ENCODE data around the gene TMEM169.

The TMEM169 gene

DNA sequence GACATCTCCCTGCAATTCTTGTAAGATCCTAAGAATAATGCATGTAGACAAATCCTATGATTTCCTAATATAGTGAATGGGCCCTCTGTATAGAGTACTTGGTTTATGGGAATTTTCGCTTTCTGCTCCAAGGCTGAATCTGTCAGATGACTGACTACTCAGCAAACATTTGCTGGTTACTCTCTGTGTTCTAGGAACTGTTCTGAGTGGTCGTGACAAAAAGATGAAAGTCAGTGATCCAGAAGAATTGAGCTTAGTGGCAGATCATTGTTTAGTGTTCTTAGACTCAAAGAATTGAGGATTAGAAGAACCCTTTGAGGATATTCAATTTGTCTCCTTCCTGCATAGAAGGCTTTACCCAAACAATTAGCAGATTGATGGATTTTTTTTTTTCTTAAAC is 37.4 kb downstream of the TMEM169 start:
- Histone ChIP-seq H3K79me2 (peaks cover 46% of the 10 kb centered on the region), H3K9me3 (ENCODE audit: control insufficient read depth, low read length) (no peaks in the 10 kb centered on the region), H3K27me3 (ENCODE audit: control insufficient read depth, insufficient read depth, low read length) (no peaks in the 10 kb centered on the region), H2AFZ (no peak overlapping the region), H3K9ac (no peak overlapping the region), H3K27ac (no peak overlapping the region), H3K4me1 (no peaks in the 10 kb centered on the region), H3K4me3 (ENCODE audit: low read depth, low read length) (no peak overlapping the region), H3K36me3 (ENCODE audit: control insufficient read depth, insufficient read depth, low read length) (no peaks in the 10 kb centered on the region), H3K4me2 (ENCODE audit: low read length) (no peak overlapping the region)
- TF ChIP-seq CTCF (IDR thresholded peaks at IDR 0.05) = no peak

DNA sequence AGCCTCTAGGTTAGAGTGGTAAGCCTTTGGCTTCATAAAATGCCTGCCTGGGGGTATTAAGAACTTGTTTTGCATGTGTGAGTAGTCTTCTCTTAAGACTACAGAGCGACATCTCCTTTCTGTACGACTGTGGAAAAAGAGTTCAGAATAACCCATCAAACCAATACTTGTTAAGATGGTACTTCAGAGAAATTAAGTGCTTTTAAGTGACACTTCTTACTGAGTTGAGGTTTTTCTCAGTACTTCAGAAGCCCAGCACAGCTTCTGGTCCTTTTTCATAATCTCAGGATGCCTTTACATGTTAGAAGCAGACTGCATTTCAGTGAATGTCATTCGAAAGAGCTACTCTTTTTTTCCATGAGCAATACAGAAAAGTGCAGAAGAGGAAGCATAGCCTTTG is 38.3 kb downstream of the TMEM169 start:
- Histone ChIP-seq H3K27me3 (ENCODE audit: control insufficient read depth, insufficient read depth, low read length) (no peaks in the 10 kb centered on the region), H3K36me3 (ENCODE audit: control insufficient read depth, insufficient read depth, low read length) (no peaks in the 10 kb centered on the region), H3K9me3 (ENCODE audit: control insufficient read depth, low read length) (no peaks in the 10 kb centered on the region), H3K79me2 (peaks cover 48% of the 10 kb centered on the region), H3K4me3 (ENCODE audit: low read depth, low read length) (no peak overlapping the region), H3K27ac (no peak overlapping the region), H3K4me1 (no peaks in the 10 kb centered on the region), H3K4me2 (ENCODE audit: low read length) (no peak overlapping the region), H2AFZ (no peak overlapping the region), H3K9ac (no peak overlapping the region)
- TF ChIP-seq CTCF (IDR thresholded peaks at IDR 0.05) = no peak

- Histone ChIP-seq H3K4me2 (ENCODE audit: low read length) (no peak overlapping the region), H3K36me3 (ENCODE audit: control insufficient read depth, insufficient read depth, low read length) (no peaks in the 10 kb centered on the region), H3K9me3 (ENCODE audit: control insufficient read depth, low read length) (no peaks in the 10 kb centered on the region), H3K4me1 (no peaks in the 10 kb centered on the region), H3K9ac (no peak overlapping the region), H3K4me3 (ENCODE audit: low read depth, low read length) (no peak overlapping the region), H3K79me2 (peaks cover 43% of the 10 kb centered on the region), H3K27me3 (ENCODE audit: control insufficient read depth, insufficient read depth, low read length) (no peaks in the 10 kb centered on the region), H2AFZ (no peak overlapping the region), H3K27ac (no peak overlapping the region)
- TF ChIP-seq CTCF (IDR thresholded peaks at IDR 0.05) = no peak
These were observed 39.5 kb downstream of the TMEM169 start for GRCh38 chr2:216121255-216121654.

DNA sequence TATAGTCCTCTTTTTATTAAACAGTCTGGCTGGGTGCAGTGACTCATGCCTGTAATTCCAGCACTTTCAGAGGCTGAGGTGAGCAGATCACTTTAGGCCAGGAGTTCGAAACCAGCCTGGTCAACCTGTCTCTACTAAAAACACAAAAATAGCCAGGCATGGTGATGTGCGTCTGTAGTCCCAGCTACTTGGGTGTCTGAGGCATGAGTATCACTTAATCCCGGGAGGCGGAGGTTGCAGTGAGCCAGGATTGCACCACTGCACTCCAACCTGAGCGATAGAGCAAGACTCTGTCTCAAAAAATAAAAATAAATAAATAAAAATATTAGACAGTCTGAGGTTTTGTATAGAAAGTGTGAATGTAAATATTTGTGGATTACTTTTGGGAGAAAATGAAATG is 45.2 kb downstream of the TMEM169 start:
- Histone ChIP-seq H3K27ac (no peak overlapping the region), H3K36me3 (ENCODE audit: control insufficient read depth, insufficient read depth, low read length) (no peaks in the 10 kb centered on the region), H3K4me3 (ENCODE audit: low read depth, low read length) (no peak overlapping the region), H3K27me3 (ENCODE audit: control insufficient read depth, insufficient read depth, low read length) (no peaks in the 10 kb centered on the region), H3K79me2 (peaks cover 18% of the 10 kb centered on the region), H3K9me3 (ENCODE audit: control insufficient read depth, low read length) (no peaks in the 10 kb centered on the region), H3K4me2 (ENCODE audit: low read length) (no peak overlapping the region), H2AFZ (no peak overlapping the region), H3K9ac (no peak overlapping the region), H3K4me1 (no peaks in the 10 kb centered on the region)
- no peak for TF ChIP-seq CTCF (IDR thresholded peaks at IDR 0.05)

DNA sequence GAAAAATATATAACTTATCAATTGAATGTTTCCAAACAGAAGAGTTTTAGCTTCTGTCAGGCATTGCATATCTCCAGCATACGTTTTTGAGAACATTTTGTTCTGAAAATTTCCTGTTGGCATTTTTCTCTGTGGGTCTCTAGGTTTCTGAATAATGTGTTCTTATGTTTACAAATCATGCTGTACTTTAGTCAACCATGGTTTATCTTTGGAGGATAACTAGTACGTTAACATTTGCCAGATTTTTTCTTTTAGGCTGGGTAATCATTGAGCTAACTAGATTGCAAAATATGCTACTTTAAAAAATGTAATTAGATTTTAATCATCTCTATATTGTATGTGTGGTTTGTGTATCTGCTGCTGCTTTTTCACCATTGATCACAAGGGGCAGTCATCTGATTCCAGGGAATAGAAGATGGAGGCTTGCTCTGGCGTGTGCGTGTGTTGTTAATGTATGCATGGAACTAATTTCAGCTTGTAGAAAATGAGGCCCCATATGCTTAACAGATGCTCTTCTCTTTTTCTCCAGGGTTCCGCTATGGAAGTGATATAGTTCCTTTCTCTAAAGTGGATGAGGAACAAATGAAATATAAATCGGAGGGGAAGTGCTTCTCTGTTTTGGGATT is 48.7 kb downstream of the TMEM169 start:
- no peak for TF ChIP-seq CTCF (IDR thresholded peaks at IDR 0.05)

More for the DNA sequence above, 48.7 kb downstream of the TMEM169 start:
- H3K4me3 ChIP-seq (ENCODE audit: low read depth, low read length) = no peak overlapping the region
- no peaks in the 10 kb centered on the region for H3K27me3 ChIP-seq (ENCODE audit: control insufficient read depth, insufficient read depth, low read length)
- no peaks in the 10 kb centered on the region for H3K9me3 ChIP-seq (ENCODE audit: control insufficient read depth, low read length)
- no peak overlapping the region for H3K4me2 ChIP-seq (ENCODE audit: low read length)
- peaks cover 7% of the 10 kb centered on the region for H3K79me2 ChIP-seq
- H3K9ac ChIP-seq = no peak overlapping the region
- H2AFZ ChIP-seq = no peak overlapping the region
- H3K36me3 ChIP-seq (ENCODE audit: control insufficient read depth, insufficient read depth, low read length) = no peaks in the 10 kb centered on the region
- no peak overlapping the region for H3K27ac ChIP-seq
- H3K4me1 ChIP-seq = peaks cover 14% of the 10 kb centered on the region
